H1 (cell line): ENCODE results near the gene AGRP. TPM values are rescaled to one million over a fixed set of nuclear protein-coding genes. Genes with fewer than 3 reads are reported as not detected.
"Not testable (repeated sequence)": the region's sequence is repeated elsewhere in the genome, so short reads cannot be mapped to it uniquely, and the experiment has no call there.

Experiments used
- CTCF ChIA-PET: fragments of 300-600 bp; sonication (Branson Sonifier 250); formaldehyde crosslinking; loops from one replicate; lab custom pipeline; 2021; ENCODE audit not compliant: partially characterized antibody; lab: Charles Lee
- POLR2A ChIA-PET: fragments of 300-600 bp; sonication (Branson Sonifier 250); formaldehyde crosslinking; loops from one replicate; lab custom pipeline; 2021; ENCODE audit warnings: inconsistent platforms; ENCODE audit not compliant: partially characterized antibody; lab: Charles Lee
- DNase-seq, 2 experiments: peaks; one replicate each; pipeline versions ENCODE4 v3.0.0 to v3.0.0-alpha.2; 2010 to 2022; ENCODE audit warnings: low spot score in 2 of 2, low read depth in 1 of 2, mixed read lengths in 1 of 2
- FAIRE-seq: peaks from 2 replicates; lab custom pipeline; 2011; peaks lifted over from hg19 to GRCh38; lab: Jason Lieb, UNC
- H2AFZ ChIP-seq: 2 replicates; pipeline ENCODE4 v1.8.1; 2012; ENCODE audit warnings: low read length, inconsistent platforms
- H2AK5ac ChIP-seq: 2 replicates; pipeline ENCODE4 v1.6.1; 2013; ENCODE audit warnings: low read depth, low read length
- H2BK120ac ChIP-seq: replicated peaks from 2 replicates; pipeline ENCODE3; 2013; ENCODE audit warnings: low read depth, low read length, inconsistent platforms
- H2BK12ac ChIP-seq: 2 replicates; pipeline ENCODE4 v1.6.1; 2013; ENCODE audit warnings: low read depth, low read length
- H2BK15ac ChIP-seq: 2 replicates; pipeline ENCODE4 v1.6.1; 2013; ENCODE audit warnings: low read length
- H2BK20ac ChIP-seq: 2 replicates; pipeline ENCODE4 v1.6.1; 2013; ENCODE audit warnings: low read length
- H2BK5ac ChIP-seq: 2 replicates; pipeline ENCODE4 v1.6.1; 2013; ENCODE audit warnings: low read depth, low read length
- H3K14ac ChIP-seq: 2 replicates; pipeline ENCODE4 v1.6.1; 2013; ENCODE audit warnings: inconsistent platforms; ENCODE audit not compliant: insufficient read length
- H3K18ac ChIP-seq: 2 replicates; pipeline ENCODE4 v1.6.1; 2013; ENCODE audit warnings: low read length; ENCODE audit errors: extremely low read depth
- H3K23ac ChIP-seq: 2 replicates; pipeline ENCODE4 v1.6.1; 2013; ENCODE audit warnings: inconsistent platforms; ENCODE audit not compliant: insufficient read length
- H3K23me2 ChIP-seq: 2 replicates; pipeline ENCODE4 v1.6.1; 2013; ENCODE audit warnings: low read depth, low read length
- H3K27ac ChIP-seq: 2 replicates; pipeline ENCODE4 v1.6.1; 2011; ENCODE audit warnings: low read depth, low read length, inconsistent platforms
- H3K27me3 ChIP-seq, 4 experiments: replicated peaks in 1 of 4; 1 replicate in 1 of 4; 2 replicates in 3 of 4; pipeline versions ENCODE4 v1.6.1 to v1.8.1; 2011 to 2013; ENCODE audit warnings: low read length in 3 of 4, mild to moderate bottlenecking in 3 of 4, inconsistent platforms in 2 of 4, mixed read lengths in 2 of 4, moderate library complexity in 1 of 4; ENCODE audit not compliant: control insufficient read depth in 3 of 4, insufficient read depth in 3 of 4; ENCODE audit errors: extremely low read depth in 1 of 4
- H3K36me3 ChIP-seq, 4 experiments: 2 replicates each; pipeline versions ENCODE4 v1.6.1 to v1.8.1; 2011 to 2013; ENCODE audit warnings: mild to moderate bottlenecking in 4 of 4, low read length in 3 of 4, moderate library complexity in 2 of 4, control low read depth in 1 of 4, inconsistent platforms in 1 of 4; ENCODE audit not compliant: insufficient read depth in 4 of 4, control insufficient read depth in 2 of 4
- H3K4ac ChIP-seq: replicated peaks from 2 replicates; pipeline ENCODE3; 2013; ENCODE audit warnings: low read length, low read depth, mixed read lengths, inconsistent platforms; ENCODE audit not compliant: insufficient read length
- H3K4me1 ChIP-seq, 4 experiments: replicated peaks in 1 of 4; 1 replicate in 1 of 4; 2 replicates in 3 of 4; pipeline versions ENCODE4 v1.6.1 to v1.8.1; 2011 to 2013; ENCODE audit warnings: low read length in 3 of 4, inconsistent platforms in 2 of 4, mixed read lengths in 1 of 4; ENCODE audit not compliant: insufficient read depth in 4 of 4, control insufficient read depth in 3 of 4
- H3K4me2 ChIP-seq, 2 experiments: 2 replicates each; pipeline versions ENCODE4 v1.6.1 to v1.8.1; 2011 to 2013; ENCODE audit warnings: low read depth in 2 of 2, low read length in 2 of 2, control low read depth in 1 of 2, inconsistent platforms in 1 of 2, mild to moderate bottlenecking in 1 of 2; ENCODE audit not compliant: insufficient read depth in 1 of 2
- H3K4me3 ChIP-seq, 4 experiments: fragments of 200-600, 300-600 bp in 1 of 4; sonication (generic), shearing (Covaris generic), sonication (Bioruptor Twin) in 1 of 4; 2 replicates each; pipeline versions ENCODE4 v1.5.1 to v1.8.1; 2011 to 2016; ENCODE audit warnings: low read length in 4 of 4, low read depth in 3 of 4, control low read depth in 2 of 4, inconsistent platforms in 2 of 4, mild to moderate bottlenecking in 2 of 4, mixed read lengths in 1 of 4, moderate library complexity in 1 of 4; ENCODE audit not compliant: insufficient read depth in 2 of 4; ENCODE audit errors: extremely low read depth in 1 of 4
- H3K56ac ChIP-seq: replicated peaks from 2 replicates; pipeline ENCODE3; 2013; ENCODE audit warnings: low read depth, mild to moderate bottlenecking, mixed read lengths, low read length, inconsistent platforms; ENCODE audit not compliant: insufficient read length
- H3K79me1 ChIP-seq: 2 replicates; pipeline ENCODE4 v1.6.1; 2013; ENCODE audit warnings: low read depth, low read length, control low read depth
- H3K79me2 ChIP-seq, 2 experiments: 2 replicates each; pipeline versions ENCODE4 v1.6.1 to v1.8.1; 2012 to 2013; ENCODE audit warnings: low read length in 2 of 2, mild to moderate bottlenecking in 2 of 2, inconsistent platforms in 1 of 2; ENCODE audit not compliant: insufficient read depth in 2 of 2, control insufficient read depth in 1 of 2
- H3K9ac ChIP-seq, 4 experiments: replicated peaks in 1 of 4; 1 replicate in 1 of 4; 2 replicates in 3 of 4; pipeline versions ENCODE4 v1.6.1 to v1.8.1; 2011 to 2013; ENCODE audit warnings: low read depth in 3 of 4, low read length in 3 of 4, control low read depth in 2 of 4, mild to moderate bottlenecking in 2 of 4, moderate library complexity in 2 of 4, inconsistent platforms in 1 of 4; ENCODE audit errors: extremely low read depth in 1 of 4
- H3K9me3 ChIP-seq, 2 experiments: 2 replicates each; pipeline versions ENCODE4 v1.6.1 to v1.8.1; 2012 to 2013; ENCODE audit warnings: mild to moderate bottlenecking in 2 of 2, moderate library complexity in 2 of 2, control low read depth in 1 of 2, inconsistent platforms in 1 of 2, low read depth in 1 of 2, low read length in 1 of 2, mixed read lengths in 1 of 2; ENCODE audit not compliant: insufficient read depth in 2 of 2
- H4K20me1 ChIP-seq, 2 experiments: replicated peaks in 1 of 2; 2 replicates each; pipeline versions ENCODE3 to v1.8.1; 2011 to 2013; ENCODE audit warnings: inconsistent platforms in 2 of 2, low read length in 2 of 2, mild to moderate bottlenecking in 1 of 2; ENCODE audit not compliant: insufficient read depth in 2 of 2, control insufficient read depth in 1 of 2
- H4K5ac ChIP-seq: 2 replicates; pipeline ENCODE4 v1.6.1; 2013; ENCODE audit warnings: low read length, low read depth, mixed read lengths, inconsistent platforms; ENCODE audit not compliant: insufficient read length
- H4K8ac ChIP-seq: 2 replicates; pipeline ENCODE4 v1.8.0; 2013; ENCODE audit warnings: mild to moderate bottlenecking, moderate library complexity, low read length, inconsistent platforms; ENCODE audit not compliant: insufficient read depth; ENCODE audit errors: extremely low read depth
- H4K91ac ChIP-seq: replicated peaks from 2 replicates; pipeline ENCODE3; 2013; ENCODE audit warnings: low read length, mixed read lengths, inconsistent platforms; ENCODE audit not compliant: insufficient read length
- WGBS, 2 experiments: shearing (Covaris generic) in 1 of 2; methylation state at CpG; one replicate each; pipeline versions ENCODE4 v1.1.6 to v1.1.7; 2013 to 2015; ENCODE audit warnings: low lambda C conversion rate in 2 of 2, mixed read lengths in 2 of 2, inconsistent platforms in 1 of 2, low coverage in 1 of 2, missing lambda C conversion rate in 1 of 2; ENCODE audit not compliant: insufficient replicate concordance in 2 of 2, insufficient coverage in 1 of 2, insufficient read length in 1 of 2; ENCODE audit errors: extremely low coverage in 1 of 2, missing lambda C conversion rate in 1 of 2; 5-methylcytosine and 5-hydroxymethylcytosine counted together
- polyA plus RNA-seq, 7 experiments: library from polyadenylated mRNA; depleted of rRNA in 3 of 7; stranded (reverse) in 5 of 7; unstranded in 2 of 7; fragments of >200 nt in 5 of 7; fragments of 200-250 nt in 2 of 7; gene quantifications; 1 replicate in 5 of 7; 2 replicates in 1 of 7; 4 replicates in 1 of 7; pipeline versions ENCODE4 v1.2.1 to v1.2.3, GENCODE V29; 2011 to 2013; ENCODE audit warnings: missing spikeins in 2 of 7, mixed read lengths in 2 of 7
- total RNA-seq: library from RNA; stranded (reverse); fragmentation: NEBNext Ultra II Directional; extraction: Animal tissue kit (Norgen Biotek cat#: 25700); gene quantifications from 2 replicates; pipeline ENCODE4 v1.2.1, GENCODE V29; 2021

Gene AGRP
- total and polyA plus RNA-seq, 2 of the 8 experiments (the other 6 are each of a cell fraction or from before 2014, with no cell fraction given), result not detected

- H3K18ac ChIP-seq, H3K9me3 ChIP-seq, H2BK120ac ChIP-seq, H3K56ac ChIP-seq, H4K91ac ChIP-seq, H3K4me1 ChIP-seq, H2BK5ac ChIP-seq, H3K36me3 ChIP-seq, H3K4me3 ChIP-seq, H3K14ac ChIP-seq, H3K9ac ChIP-seq, H4K8ac ChIP-seq, H3K23me2 ChIP-seq, H3K79me2 ChIP-seq, H2BK20ac ChIP-seq, H3K4me2 ChIP-seq, DNase-seq, FAIRE-seq, H4K20me1 ChIP-seq, H2BK12ac ChIP-seq, H3K27ac ChIP-seq, POLR2A ChIA-PET, H3K79me1 ChIP-seq, H2AFZ ChIP-seq, H2AK5ac ChIP-seq, H3K23ac ChIP-seq, H2BK15ac ChIP-seq, H3K4ac ChIP-seq, H4K5ac ChIP-seq: not testable (repeated sequence)
- peaks cover 45 to 75% (median 63%) of the 10 kb centered on the region in 4 experiments for H3K27me3 ChIP-seq
- WGBS, 2 experiments, result 79% methylated on average over 4 of the region's 4 CpGs; no CpG with 5 or more reads in 1 of the 2 experiments
- CTCF ChIA-PET, result interaction anchor here (15.2 to 21.5 kb wide), 2 partner anchors 26 to 35 kb away, joined by 166 to 335 read pairs; no protein-coding TSS in a partner anchor
These were observed 4.2 kb upstream of the AGRP start for GRCh38 chr16:67487561-67487960.
